GM18873 (cell line): ENCODE data around the gene CDH23.

Experiments
- ATAC-seq: cut with Tn5 transposase; IDR thresholded peaks from one replicate; pipeline ENCODE4 v1.9.1; 2021; ENCODE audit warnings: mild to moderate bottlenecking, moderate library complexity, moderate number of reproducible peaks; ENCODE audit not compliant: unreplicated experiment, low FRiP score

The CDH23 gene

GRCh38 chr10:71707240-71707789 is 310.6 kb downstream of the CDH23 start:
- ATAC-seq = no peak

GRCh38 chr10:71708301-71708703 is 311.6 kb downstream of the CDH23 start:
- ATAC-seq = no peak

GRCh38 chr10:71708897-71709882 is 312.5 kb downstream of the CDH23 start:
- ATAC-seq = no peak

GRCh38 chr10:71710519-71710918 is 313.8 kb downstream of the CDH23 start:
- no peak for ATAC-seq

- ATAC-seq = no peak
These were observed 314.4 kb downstream of the CDH23 start for GRCh38 chr10:71711052-71711623.

- no peak for ATAC-seq
These were observed 315.4 kb downstream of the CDH23 start for GRCh38 chr10:71712170-71712569.

DNA sequence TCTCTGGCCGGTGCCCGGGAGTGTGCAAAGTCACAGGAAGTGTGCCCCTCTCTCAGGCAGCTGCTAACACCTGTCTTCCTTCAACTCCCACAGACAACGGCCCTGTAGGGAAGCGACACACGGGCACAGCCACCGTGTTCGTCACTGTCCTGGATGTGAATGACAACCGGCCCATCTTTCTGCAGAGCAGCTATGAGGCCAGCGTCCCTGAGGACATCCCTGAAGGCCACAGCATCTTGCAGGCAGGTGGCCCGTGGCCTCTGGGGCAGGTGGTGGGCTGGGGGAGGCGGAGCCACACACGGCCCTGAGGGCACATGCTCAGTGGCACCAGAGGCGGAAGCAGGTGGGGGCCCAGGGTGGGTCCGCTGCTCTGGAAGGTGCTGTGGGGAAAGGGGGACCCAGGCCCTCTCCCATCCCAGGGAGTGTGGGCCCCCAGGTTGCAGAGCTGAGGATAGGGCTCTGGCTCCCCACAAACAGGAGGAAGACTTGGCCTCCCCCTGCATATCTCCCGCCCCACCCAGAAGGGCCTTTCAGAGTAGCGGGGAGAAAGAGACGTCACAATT is 315.9 kb downstream of the CDH23 start:
- no peak for ATAC-seq

DNA sequence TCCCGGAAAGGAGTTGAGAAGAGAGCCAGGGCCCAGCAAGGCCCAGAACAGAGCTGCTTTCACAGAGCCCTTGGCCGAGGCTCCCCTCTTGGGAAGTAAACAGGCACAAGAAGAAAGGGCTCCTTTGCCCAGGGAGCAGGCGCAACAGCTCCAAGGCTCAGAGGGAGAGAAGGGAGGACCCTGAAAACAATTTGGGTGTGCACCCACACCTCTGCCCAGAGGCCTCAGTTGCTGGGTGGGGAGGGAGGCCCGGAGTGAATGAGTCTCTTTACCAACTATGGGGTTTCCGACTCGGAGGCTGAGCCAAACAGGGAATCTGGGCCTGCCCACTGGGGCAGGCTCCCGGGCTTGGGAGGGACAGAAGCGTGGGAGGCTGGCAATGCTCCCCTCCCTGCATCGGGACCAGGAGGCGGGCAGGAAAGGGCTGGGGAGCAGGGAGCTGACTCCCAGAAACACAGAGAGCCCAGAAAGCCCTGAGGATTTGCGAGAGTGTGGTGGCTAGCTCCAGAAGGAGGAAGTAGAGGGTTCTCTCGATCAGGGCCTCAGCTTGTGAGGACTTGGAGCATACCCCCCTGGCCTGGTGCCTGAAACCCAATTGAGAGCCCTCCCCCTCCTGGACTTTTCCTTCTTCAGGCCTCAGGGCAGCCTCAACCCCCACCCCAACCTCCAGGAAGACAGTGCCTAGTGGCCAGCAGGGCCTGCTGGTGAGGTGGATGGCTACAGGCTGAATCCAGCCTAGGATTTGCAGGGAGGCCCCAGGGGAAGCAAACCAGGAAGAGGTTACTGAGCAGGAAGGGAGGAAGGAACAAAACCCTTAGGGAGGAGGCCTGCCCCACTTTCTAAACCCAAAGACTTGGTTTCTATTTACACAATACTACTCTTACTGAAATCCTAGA is 316.7 kb downstream of the CDH23 start:
- no peak for ATAC-seq

- no peak for ATAC-seq
These were observed 317.3 kb downstream of the CDH23 start for GRCh38 chr10:71714031-71714410.

- no peak for ATAC-seq
These were observed 317.9 kb downstream of the CDH23 start for GRCh38 chr10:71714592-71714991.

- ATAC-seq = no peak
These were observed 318.3 kb downstream of the CDH23 start for GRCh38 chr10:71715026-71715425.

- ATAC-seq = no peak
These were observed 319.1 kb downstream of the CDH23 start for GRCh38 chr10:71715860-71716259.

DNA sequence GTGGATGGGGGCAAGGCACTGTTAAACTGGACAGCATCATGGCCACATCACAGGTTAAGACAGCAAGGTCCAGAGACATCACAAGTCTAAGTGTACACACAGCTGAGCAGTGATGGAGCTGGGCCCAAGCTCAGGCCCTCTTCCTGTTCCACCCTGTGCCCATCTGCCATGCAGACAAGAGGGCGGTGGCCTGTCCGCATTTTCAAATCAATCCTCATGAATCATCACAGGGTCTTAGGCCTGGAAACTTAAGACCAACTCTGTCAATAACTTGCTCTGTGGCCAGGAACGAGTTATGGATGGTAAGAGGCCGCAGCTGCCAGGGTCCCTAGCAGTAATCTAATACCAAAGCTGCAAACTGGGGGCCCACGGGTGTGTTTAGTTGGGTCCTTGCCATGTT is 319.7 kb downstream of the CDH23 start:
- ATAC-seq = no peak

GRCh38 chr10:71717056-71717455 is 320.3 kb downstream of the CDH23 start:
- ATAC-seq = no peak

- no peak for ATAC-seq
These were observed 320.8 kb downstream of the CDH23 start for GRCh38 chr10:71717551-71717951.

GRCh38 chr10:71718165-71718698 is 321.5 kb downstream of the CDH23 start:
- ATAC-seq = no peak

DNA sequence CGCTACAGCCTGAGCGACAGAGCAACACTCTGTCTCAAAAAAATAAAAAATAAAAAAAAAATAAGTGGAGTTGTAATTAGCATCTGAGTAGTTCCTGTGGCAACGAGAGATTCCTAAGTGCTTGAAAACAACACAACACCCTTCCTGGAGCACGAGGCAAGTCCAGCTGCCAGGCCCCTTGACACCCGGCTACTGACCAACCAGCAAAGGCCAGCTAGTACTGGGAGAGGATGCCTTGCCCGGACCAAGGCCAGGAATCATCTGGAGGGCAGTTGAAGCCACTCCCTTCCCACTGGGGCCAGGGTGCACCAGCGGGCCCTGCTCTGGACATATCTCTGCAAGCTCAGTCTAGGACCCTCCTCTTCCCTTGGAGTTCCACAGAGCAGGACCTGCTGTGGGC is 322.3 kb downstream of the CDH23 start:
- ATAC-seq = no peak

- ATAC-seq = no peak
These were observed 322.9 kb downstream of the CDH23 start, which contains the start of gene C10orf105 for GRCh38 chr10:71719464-71720201. C10orf105 (minus strand) TSS chr10:71719778; CDS start chr10:71716337, 3,441 bp downstream.

- no peak for ATAC-seq
These were observed 323.6 kb downstream of the CDH23 start for GRCh38 chr10:71720288-71720687.
